Neural cell (in vitro differentiated cells): ENCODE data around the gene DCDC1. TPM values are rescaled to one million over a fixed set of nuclear protein-coding genes. Genes with fewer than 3 reads are reported as not detected.

ENCODE experiments used
- H2AFZ ChIP-seq: fragments of 200-600, 300-800 bp; sonication (generic), shearing (Covaris generic); 2 replicates; pipeline ENCODE4 v1.6.0; 2014; ENCODE audit warnings: low read depth, mild to moderate bottlenecking, antibody characterized with exemption, low read length, moderate library complexity
- H3F3A ChIP-seq: fragments of 200-600 bp; shearing (Covaris generic); 2 replicates; pipeline ENCODE4 v1.6.1; 2016; ENCODE audit warnings: mild to moderate bottlenecking, moderate library complexity, mixed read lengths, antibody characterized with exemption, low read length; ENCODE audit not compliant: insufficient read depth, poor library complexity, severe bottlenecking
- H3K27ac ChIP-seq: fragments of 200-600, 300-800 bp; sonication (generic), shearing (Covaris generic); 2 replicates; pipeline ENCODE4 v1.5.1; 2014; ENCODE audit warnings: mild to moderate bottlenecking, low read length, moderate library complexity
- H3K27me3 ChIP-seq: fragments of 300-800, 200-600 bp; sonication (generic), shearing (Covaris generic); 2 replicates; pipeline ENCODE4 v1.6.0; 2014; ENCODE audit warnings: mild to moderate bottlenecking, low read depth, low read length, moderate library complexity; ENCODE audit not compliant: insufficient read depth
- H3K36me3 ChIP-seq: fragments of 300-800, 200-600 bp; sonication (generic), shearing (Covaris generic); 2 replicates; pipeline ENCODE4 v1.5.1; 2014; ENCODE audit warnings: mild to moderate bottlenecking, antibody characterized with exemption, low read length, moderate library complexity; ENCODE audit not compliant: insufficient read depth
- H3K4me2 ChIP-seq: fragments of 300-800, 200-600 bp; sonication (generic), shearing (Covaris generic); 2 replicates; pipeline ENCODE4 v1.6.0; 2014; ENCODE audit warnings: mild to moderate bottlenecking, low read length
- H3K4me3 ChIP-seq: fragments of 300-800, 200-600 bp; sonication (generic), shearing (Covaris generic); 2 replicates; pipeline ENCODE4 v1.5.1; 2014; ENCODE audit warnings: mild to moderate bottlenecking, low read length, moderate library complexity
- H3K79me2 ChIP-seq: fragments of 200-600 bp; shearing (Covaris generic); replicated peaks from 2 replicates; pipeline ENCODE4 v1.6.0; 2014; ENCODE audit warnings: mild to moderate bottlenecking, low read length, moderate library complexity; ENCODE audit not compliant: insufficient read depth
- H3K9ac ChIP-seq: fragments of 300-800, 200-600 bp; sonication (generic), shearing (Covaris generic); 2 replicates; pipeline ENCODE4 v1.6.1; 2016; ENCODE audit warnings: mild to moderate bottlenecking, low read length, mixed read lengths
- H3K9me2 ChIP-seq: fragments of 200-600 bp; shearing (Covaris generic); 2 replicates; pipeline ENCODE4 v1.6.1; 2016; ENCODE audit warnings: mild to moderate bottlenecking, low read length, mixed read lengths; ENCODE audit not compliant: insufficient read depth
- H3K9me3 ChIP-seq: fragments of 200-600, 300-800 bp; sonication (generic), shearing (Covaris generic); 2 replicates; pipeline ENCODE4 v1.6.1; 2016; ENCODE audit warnings: mild to moderate bottlenecking, mixed run types, low read length, moderate library complexity, mixed read lengths
- H4K20me1 ChIP-seq: fragments of 200-600 bp; shearing (Covaris generic); 2 replicates; pipeline ENCODE4 v1.6.1; 2016; ENCODE audit warnings: mild to moderate bottlenecking, mixed run types; ENCODE audit not compliant: insufficient read depth
- CTCF ChIP-seq: fragments of 450-650 bp; IDR thresholded peaks from 2 replicates; pipeline ENCODE4 v1.5.1; 2014; ENCODE audit warnings: antibody characterized with exemption, mild to moderate bottlenecking, moderate library complexity; ENCODE audit not compliant: poor library complexity, severe bottlenecking
- EP300 ChIP-seq: fragments of 450-650 bp; conservative IDR thresholded peaks from 2 replicates; pipeline ENCODE4 v1.6.1; 2014; ENCODE audit warnings: antibody characterized with exemption, mild to moderate bottlenecking, moderate library complexity; ENCODE audit not compliant: poor library complexity, severe bottlenecking
- MXI1 ChIP-seq: fragments of 450-650 bp; conservative IDR thresholded peaks from 2 replicates; pipeline ENCODE4 v1.6.1; 2014; ENCODE audit warnings: antibody characterized with exemption, mild to moderate bottlenecking; ENCODE audit not compliant: poor library complexity, severe bottlenecking
- POLR2AphosphoS5 ChIP-seq: IDR thresholded peaks from 2 replicates; pipeline ENCODE4 v1.6.1; 2012
- RAD21 ChIP-seq: fragments of 450-650 bp; conservative IDR thresholded peaks from 2 replicates; pipeline ENCODE4 v1.6.1; 2014; ENCODE audit warnings: antibody characterized with exemption, mild to moderate bottlenecking, moderate library complexity
- SMC3 ChIP-seq: fragments of 450-650 bp; conservative IDR thresholded peaks from 2 replicates; pipeline ENCODE4 v1.6.1; 2014; ENCODE audit warnings: antibody characterized with exemption, mild to moderate bottlenecking, moderate library complexity; ENCODE audit not compliant: poor library complexity
- TAF1 ChIP-seq: IDR thresholded peaks from 2 replicates; pipeline ENCODE4 v1.6.1; 2012; ENCODE audit warnings: low read depth
- polyA plus RNA-seq: library from polyadenylated mRNA; depleted of rRNA; stranded (reverse); fragments of >200 nt; gene quantifications from 2 replicates; pipeline ENCODE4 v1.2.3, GENCODE V29; 2014

DCDC1 gene
- polyA plus RNA-seq, 1 donor from 2014 or later: 5.0 TPM

DNA sequence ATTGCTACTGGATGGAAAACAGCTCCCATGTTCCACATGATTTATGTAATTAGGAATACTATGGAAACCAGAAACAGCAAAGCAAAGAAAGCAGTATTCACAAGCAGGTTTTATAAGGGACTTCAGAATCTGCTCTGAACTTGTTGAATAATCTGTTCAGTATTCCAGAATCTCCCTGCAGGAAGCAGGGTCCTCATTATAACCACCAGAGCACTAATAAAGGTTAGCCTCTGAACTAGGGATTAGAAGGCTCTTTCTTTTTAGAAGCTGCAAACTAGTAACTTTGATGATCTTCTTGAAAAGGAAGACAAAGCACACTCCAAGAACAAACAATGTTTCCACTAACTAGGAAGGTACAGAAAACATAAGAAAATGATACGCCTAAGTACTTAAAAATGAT lies 125.8 kb downstream of the DCDC1 start:
- Histone ChIP-seq H3K9me3 (no peaks in the 10 kb centered on the region), H3F3A (no peaks in the 10 kb centered on the region), H3K79me2 (no peaks in the 10 kb centered on the region), H3K27ac (no peak overlapping the region), H3K9me2 (no peaks in the 10 kb centered on the region), H2AFZ (no peak overlapping the region), H4K20me1 (no peaks in the 10 kb centered on the region), H3K36me3 (no peaks in the 10 kb centered on the region), H3K4me3 (no peak overlapping the region), H3K9ac (no peak overlapping the region), H3K27me3 (peaks cover 10% of the 10 kb centered on the region), H3K4me2 (no peak overlapping the region)
- TF ChIP-seq CTCF: no peak

DNA sequence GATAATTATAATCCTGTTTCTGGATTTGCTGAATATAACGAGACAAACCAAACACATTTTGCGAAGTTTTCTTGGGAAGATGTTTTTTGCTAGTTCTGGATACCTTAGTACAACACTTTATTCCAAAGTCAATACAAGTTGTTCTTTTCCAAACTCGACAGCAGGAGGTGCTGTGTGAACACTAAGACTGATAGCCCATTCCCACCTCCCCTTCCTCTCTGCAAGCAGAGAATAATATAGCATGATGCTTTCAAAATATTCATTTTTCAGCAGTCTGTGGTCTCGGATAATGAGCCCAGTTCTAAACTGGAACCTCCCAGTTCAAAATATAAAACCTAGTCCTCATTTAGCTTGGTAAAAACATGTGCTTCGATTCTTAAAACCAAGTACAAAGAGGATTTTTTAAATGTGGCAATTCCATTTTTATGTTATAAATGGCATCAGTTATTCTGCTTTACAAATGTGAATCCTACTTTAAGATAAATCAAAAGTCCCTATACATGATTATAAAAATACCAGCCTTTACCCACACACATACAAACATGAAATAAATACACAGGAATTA lies 129.1 kb downstream of the DCDC1 start:
- Histone ChIP-seq H3K9me2 (no peaks in the 10 kb centered on the region), H3K9me3 (no peaks in the 10 kb centered on the region), H3F3A (no peaks in the 10 kb centered on the region), H4K20me1 (no peaks in the 10 kb centered on the region), H3K27ac (peak overlapping the region; percentile 38), H3K9ac (peak overlapping the region; percentile 17), H3K79me2 (no peaks in the 10 kb centered on the region), H3K4me2 (no peak overlapping the region), H3K4me3 (peak overlapping the region; percentile 27), H3K36me3 (no peaks in the 10 kb centered on the region), H3K27me3 (peaks cover 15% of the 10 kb centered on the region), H2AFZ (no peak overlapping the region)
- TF ChIP-seq EP300: no peak
- TF ChIP-seq MXI1: no peak
- peak; percentile 88 for TF ChIP-seq SMC3
- no peak for TF ChIP-seq TAF1
- TF ChIP-seq RAD21: peak; percentile 91
- TF ChIP-seq CTCF: peak; percentile 84
- TF ChIP-seq POLR2AphosphoS5: no peak

DNA sequence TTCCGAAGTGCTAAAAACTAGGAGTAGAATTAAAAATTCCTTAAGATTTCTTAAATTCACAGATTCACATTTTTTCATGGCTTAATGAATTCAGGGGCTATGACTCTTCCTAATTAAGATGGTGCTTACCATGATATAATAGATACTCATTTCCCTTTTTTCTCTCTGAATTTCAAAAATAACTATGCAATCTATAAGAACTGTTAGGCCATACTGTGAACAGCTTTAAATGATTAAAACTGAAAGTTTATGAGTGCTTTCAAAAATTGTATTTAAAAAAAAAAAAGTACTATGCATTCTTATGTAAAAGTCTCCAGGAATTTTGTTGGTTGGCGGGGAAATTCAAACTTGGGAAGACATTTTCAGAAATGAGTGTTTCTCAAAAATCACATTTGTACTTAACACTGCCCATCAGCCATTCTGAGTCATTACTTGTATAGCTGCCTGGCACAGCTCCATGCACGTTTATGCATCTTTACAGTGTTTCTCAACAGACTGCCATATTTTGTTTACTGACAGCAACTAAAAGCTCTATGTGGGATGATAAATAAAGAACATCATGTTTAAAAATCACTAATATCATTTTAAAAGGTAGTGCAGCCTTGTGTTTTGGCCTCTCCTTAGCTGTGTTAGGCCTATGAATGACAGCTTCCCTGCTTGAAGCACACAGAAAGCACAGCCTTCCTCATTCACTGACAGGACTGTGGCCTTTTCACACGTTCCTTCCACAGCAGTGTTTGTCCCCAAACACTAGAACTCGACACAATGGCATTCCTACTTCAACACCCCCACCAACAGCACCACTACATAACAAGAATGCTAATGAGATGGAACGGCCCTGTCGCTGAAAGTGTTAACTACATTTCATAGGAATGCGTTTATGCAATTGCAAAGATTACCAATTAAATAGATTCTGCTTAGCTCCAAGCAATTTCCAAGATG lies 131.4 kb downstream of the DCDC1 start:
- H4K20me1 ChIP-seq: no peaks in the 10 kb centered on the region
- H3K9me3 ChIP-seq: no peaks in the 10 kb centered on the region
- no peaks in the 10 kb centered on the region for H3F3A ChIP-seq
- peak overlapping the region; percentile 38 for H3K4me2 ChIP-seq
- H2AFZ ChIP-seq: no peak overlapping the region
- H3K4me3 ChIP-seq: peak overlapping the region; percentile 32
- no peaks in the 10 kb centered on the region for H3K79me2 ChIP-seq
- TF ChIP-seq CTCF (no peak), SMC3 (peak; percentile 16)
- no peaks in the 10 kb centered on the region for H3K36me3 ChIP-seq
- H3K27me3 ChIP-seq: peaks cover 21% of the 10 kb centered on the region
- no peaks in the 10 kb centered on the region for H3K9me2 ChIP-seq
- no peak overlapping the region for H3K9ac ChIP-seq
- H3K27ac ChIP-seq: no peak overlapping the region
